Right ventricle myocardium superior (tissue), 1 donor: ENCODE data around the gene PRRX2. TPM values are rescaled to one million over a fixed set of nuclear protein-coding genes. Genes with fewer than 3 reads are reported as not detected.
"Not testable (repeated sequence)": the region's sequence is repeated elsewhere in the genome, so short reads cannot be mapped to it uniquely, and the experiment has no call there.

ENCODE experiments used
- ATAC-seq: fragments of 200-7000 bp; cut with Tn5 transposase; one replicate; pipeline ENCODE4 v1.9.1; 2020; ENCODE audit warnings: mild to moderate bottlenecking; ENCODE audit not compliant: poor library complexity
- DNase-seq: peaks from one replicate; pipeline ENCODE4 v3.0.0-alpha.2; 2020
- intact Hi-C: fragments of 100-400 bp; cut with DNase I; formaldehyde crosslinking; loops from one replicate; pipeline ENCODE4 v1.11.2; 2022
- total RNA-seq: library from RNA; stranded (reverse); fragmentation: NEBNext Ultra II Directional; extraction: Animal tissue kit (Norgen Biotek cat#: 25700); gene quantifications from one replicate; pipeline ENCODE4 v1.2.1, GENCODE V29; 2021
- donor health status: DM: no; HTN: yes; CAD: no; lungs with severe emphysema.

The PRRX2 gene
- total RNA-seq, 1 donor from 2014 or later, result 0.89 TPM

DNA sequence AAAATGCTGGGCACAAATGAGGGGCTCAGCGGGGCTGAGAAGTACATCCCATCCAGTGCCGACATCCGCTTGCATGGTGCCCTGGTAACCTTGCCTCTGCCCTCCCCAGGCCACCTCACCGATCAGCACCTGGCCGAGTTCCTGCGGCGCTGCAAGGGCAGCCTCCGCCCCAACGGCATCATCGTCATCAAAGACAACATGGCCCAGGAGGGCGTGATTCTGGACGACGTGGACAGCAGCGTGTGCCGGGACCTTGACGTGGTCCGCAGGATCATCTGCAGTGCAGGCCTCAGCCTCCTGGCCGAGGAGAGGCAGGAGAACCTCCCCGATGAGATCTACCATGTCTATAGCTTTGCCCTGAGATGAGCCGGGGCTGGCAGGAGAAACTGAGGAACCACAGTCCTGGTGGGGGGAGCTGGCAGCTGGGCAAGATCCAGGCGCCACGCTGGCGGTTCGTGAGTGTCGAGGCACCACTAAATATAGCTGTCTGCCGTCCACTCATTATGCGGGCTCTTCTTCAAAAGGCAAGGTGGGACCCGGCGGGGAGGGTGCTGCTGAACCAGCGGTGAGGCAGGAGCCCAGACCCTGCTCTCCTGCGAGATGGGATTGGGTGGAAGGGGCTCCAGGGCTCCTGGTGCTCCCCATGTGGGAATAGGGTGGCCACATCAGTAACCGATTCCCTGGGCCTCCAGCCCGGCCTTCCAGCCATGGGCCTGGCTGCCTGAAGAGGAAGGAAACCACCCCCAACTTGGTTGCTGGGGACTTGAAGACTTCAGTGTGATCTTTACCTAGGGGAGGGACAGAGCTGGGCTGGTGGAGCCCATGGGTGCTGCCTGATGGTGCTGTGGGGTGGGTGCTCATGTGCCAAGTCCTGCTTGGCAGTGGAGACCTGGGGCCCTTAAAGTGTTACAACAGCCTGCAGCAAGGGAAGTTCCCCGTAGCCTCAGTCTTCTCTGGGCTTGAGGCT is 30.1 kb upstream of the PRRX2 start:
- no peak for DNase-seq

DNA sequence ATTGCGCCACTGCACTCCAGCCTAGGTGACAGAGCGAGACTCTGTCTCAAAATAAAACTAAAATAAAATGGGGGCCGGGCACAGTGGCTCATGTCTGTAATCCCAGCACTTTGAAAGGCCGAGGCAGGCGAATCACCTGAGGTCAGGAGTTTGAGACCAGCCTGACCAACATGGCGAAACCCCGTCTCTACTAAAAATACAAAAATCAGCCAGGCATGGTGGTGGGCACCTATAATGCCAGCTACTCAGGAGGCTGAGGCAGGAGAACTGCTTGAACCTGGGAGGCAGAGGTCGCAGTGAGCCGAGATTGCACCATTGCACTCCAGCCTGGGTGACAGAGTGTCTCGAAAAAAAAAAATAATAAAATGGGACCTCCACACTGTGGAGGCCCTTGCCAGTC is 29.1 kb upstream of the PRRX2 start:
- DNase-seq, result not testable (repeated sequence)

More for the DNA sequence above, 30.1 kb upstream of the PRRX2 start:
- intact Hi-C loops, result no loop called here
- no peak for ATAC-seq

DNA sequence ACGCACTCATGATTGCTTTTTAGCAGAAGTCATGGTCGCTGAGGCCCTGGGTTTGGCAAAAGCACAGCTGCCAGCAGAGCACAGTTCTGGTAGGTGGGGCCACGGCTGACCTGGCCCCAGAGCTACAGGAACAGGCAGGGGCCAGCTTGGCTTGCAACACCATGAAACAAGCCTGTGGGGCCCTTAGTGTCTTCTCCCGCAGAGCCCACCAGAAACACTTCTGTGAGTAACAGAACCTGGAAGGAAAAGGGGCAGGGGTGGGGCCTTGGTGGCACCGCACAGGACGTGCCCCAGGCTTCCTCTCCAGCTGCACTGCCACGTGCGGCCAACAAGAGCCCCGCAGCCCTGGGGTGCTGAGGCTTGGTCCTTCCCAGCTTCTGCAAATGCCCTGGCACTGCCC is 28.3 kb upstream of the PRRX2 start:
- intact Hi-C loops, result no loop called here
- DNase-seq, result no peak

More for the DNA sequence above, 29.1 kb upstream of the PRRX2 start:
- ATAC-seq, intact Hi-C loops: not testable (repeated sequence)

DNA sequence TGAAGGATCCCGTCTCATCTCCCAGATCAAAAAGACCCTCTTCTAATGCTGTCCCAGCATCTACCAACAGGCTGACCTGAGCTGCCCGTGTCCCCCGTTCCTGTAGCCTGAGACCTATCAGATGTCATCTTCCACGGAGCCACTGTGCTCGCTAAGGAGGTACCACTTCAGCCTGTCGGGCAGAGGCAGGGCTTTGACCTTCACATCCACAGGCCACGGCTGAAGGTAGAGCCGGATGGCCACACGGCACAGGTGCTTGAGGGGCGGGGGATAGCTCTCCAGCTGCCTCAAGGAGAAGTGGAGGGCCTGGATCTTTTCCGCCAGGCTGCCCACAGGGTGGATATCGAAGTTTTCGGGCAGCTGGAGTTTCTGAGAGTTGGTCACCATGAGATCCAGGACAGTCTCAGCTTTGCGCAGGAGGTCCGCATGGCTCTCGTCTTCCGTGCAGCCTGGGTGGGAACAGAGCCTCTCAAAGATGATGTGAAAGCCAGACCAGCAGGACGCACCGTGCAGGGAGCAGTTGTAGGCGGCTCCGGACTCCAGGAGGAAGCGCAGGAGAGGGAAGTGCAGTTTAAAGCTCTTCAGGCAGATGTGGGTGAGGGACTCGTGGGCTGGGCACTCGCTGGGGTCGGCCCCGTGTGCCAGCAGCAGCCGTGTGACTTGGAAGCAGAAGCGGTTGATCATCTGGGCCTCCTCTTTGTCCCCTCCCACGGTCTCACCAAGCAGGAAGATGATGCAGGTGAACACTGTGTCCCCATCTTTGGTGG is 27.6 kb upstream of the PRRX2 start:
- ATAC-seq (no peak), DNase-seq (no peak)
- intact Hi-C loops, result no loop called here

More for the DNA sequence above, 28.3 kb upstream of the PRRX2 start:
- no peak for ATAC-seq

DNA sequence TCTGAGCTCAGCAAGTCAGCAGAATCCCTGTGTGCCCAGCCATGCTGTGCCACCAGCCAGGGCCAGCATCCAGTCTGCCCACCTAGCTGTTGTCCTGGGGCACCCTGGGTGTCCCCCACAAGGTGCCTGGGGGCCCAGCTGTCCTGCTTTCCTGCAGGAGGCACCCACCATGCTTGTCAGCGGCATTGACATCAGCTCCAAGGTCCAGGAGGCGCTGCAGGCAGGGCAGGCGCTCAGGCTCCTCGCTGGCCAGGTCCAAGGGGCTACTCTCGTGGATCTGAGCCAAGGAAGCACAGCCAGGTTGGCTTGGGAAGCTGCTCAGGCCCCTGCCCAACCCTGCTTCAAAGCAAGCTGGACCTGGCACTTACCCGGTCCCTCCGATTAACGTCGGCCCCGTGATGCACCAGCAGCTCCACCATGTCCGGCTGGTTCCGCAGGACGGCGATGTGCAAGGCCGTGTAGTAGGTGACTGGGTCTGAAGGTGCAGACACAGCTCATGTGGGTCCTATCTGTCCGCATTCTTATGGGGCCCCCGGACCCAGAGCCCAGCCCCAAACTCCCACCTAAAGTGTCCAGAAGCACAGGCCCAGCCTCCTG is 26.3 kb upstream of the PRRX2 start:
- ATAC-seq (no peak), DNase-seq (no peak)
- intact Hi-C loops, result no loop called here

DNA sequence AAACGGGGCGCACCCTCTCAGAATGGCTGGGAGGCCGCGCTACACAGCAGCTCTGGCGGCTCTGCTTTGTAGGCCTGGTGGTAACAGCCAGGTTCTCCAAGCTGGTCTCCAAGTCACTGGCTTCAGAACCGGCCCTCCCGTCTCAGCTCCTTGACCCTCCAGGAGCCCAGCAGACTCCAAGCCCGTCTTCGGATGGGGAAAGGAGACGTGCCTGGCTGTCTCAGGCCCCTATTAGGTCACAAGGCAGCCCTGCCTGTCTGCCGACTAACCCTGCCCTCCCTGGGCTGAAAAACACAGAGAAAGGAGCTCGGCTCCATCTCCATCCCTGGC is 25.7 kb upstream of the PRRX2 start:
- DNase-seq (no peak), ATAC-seq (no peak)
- intact Hi-C loops, result loop anchor here (5.0 kb wide), 1 partner anchor 143 kb away; no protein-coding TSS in a partner anchor

DNA sequence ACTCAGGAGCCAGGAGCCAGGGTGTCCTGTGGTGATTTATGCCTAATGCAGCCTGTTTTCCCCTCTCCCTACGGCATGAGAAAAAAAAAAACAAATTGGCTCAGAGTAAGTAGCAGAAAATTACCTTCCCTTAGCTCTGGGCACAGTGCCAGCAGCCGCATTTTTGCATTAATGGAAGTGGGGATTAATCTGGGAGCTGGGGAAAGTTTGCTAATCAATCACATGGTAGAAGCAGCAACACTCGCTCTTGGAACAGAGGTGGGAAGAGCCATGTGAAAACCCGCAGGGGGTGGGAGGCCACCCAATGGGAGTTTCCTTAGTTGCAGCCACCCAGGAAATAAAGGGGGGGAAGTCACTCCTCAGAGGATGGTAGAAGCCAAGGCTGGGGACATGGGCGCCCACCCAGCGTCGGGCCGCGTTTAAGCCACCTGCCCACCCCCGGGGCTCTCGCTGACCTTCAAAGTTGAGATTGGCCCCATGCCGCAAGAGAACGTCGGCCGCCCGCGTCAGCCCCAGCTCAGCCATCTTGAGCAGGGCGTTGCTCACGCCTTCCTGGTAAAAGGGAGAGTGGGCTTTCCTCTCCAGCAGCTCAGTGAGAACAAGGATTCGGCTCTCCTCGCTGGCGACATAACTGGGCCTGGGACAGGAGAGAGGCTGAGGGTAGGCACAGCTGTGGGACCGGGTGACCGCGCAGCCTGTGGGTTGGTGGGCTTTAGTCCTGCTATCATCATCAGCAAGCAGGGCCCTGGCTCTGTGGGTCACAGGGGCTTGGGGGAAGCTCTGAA is 25.2 kb upstream of the PRRX2 start:
- intact Hi-C loops, result loop anchor here (5.0 kb wide), 1 partner anchor 142 kb away; no protein-coding TSS in a partner anchor
- DNase-seq (no peak), ATAC-seq (no peak)

DNA sequence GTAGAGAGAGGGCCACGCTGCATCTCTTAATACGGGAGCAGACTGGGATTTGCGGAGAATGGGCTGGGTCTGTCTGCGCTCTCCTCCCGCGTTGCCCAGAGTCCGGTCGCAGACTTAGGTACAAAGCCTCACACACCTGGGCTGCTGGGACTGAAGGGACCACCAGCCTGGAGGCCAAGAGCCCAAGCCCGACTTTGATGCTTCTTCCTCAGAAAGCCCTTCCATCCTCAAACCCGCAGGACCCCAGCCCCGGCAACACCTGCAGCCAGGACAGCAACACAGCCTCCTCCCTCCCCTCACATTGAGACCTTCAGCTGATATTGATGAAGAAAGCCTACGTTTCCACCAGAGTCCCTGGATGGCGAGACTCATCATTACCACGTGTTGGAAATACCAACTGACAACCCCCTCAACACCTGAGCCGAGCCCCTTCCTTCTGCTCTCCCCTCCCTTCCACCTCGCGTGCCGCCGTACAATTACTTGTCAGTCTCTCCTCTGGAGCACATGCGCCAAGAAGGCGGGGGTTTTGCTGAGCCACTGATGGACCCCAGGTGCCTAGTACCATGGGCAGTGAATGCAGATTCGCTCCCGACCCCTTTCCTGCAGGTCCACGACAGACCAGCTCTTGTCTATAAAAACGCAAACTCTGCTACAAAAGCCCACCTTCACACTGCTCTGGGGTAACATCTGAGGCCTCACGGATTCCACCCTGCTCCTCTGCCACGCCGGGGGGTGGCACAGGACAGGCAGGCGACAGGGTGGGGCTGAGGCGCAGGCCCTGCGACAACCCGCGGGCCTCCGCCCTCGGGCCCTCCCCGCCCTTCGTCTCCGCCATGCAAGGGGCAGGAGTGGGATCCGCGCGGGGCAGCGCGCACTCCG is 24.3 kb upstream of the PRRX2 start:
- peak; percentile 1 for ATAC-seq
- intact Hi-C loops, result loop anchor here (5.0 kb wide), 1 partner anchor 141 kb away; no protein-coding TSS in a partner anchor
- DNase-seq, result no peak

DNA sequence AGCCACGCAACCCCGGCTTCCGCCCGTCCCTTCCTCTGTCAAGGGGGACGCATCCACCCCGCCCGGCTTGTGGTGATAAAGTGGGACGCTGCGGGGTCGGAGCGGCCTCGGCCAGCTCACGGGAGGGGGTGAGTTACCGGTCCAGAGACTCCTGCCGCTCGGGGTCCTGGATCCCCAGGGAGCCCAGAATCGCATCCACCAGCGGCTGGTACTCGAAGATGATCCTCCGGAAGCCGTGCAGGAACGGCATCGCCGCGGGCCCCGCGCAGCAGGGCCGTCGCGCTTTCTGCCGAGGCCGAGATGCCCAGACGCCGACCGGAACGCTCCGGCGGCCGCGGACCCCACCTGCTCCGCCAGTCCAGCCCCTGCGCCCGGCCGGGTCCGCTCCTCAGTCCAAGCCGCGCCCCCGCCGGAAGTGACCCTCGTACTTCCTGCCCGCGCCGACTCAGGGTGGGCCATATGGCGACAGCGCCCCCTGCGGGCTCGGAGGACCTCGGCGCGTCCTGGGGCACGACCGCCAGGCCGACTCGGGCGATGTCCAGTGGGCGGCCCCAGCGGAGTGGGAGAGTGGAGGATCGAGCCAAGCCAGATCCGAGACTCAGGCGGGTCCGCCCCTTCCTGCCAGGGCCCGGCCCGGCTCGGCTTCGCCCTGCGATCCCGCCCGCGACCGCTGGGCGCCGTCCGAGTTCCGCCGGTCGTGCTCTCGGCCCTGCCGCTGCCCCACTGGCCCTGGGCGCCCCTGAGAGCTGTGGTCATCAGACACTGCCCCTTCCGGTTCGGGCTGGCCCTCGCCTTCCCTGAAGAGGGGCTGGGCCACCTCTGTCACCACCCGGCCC is 23.5 kb upstream of the PRRX2 start, which contains the start of gene ASB6:
TSS of gene ASB6 (minus strand) at position 402 of the 836 bp plus-strand sequence. CDS start at position 250, 152 bp downstream.
- ATAC-seq, result peak; percentile 94
- peak; percentile 98 for DNase-seq
- intact Hi-C loops, result loop anchor here (5.0 kb wide), 1 partner anchor 140 kb away; no protein-coding TSS in a partner anchor

DNA sequence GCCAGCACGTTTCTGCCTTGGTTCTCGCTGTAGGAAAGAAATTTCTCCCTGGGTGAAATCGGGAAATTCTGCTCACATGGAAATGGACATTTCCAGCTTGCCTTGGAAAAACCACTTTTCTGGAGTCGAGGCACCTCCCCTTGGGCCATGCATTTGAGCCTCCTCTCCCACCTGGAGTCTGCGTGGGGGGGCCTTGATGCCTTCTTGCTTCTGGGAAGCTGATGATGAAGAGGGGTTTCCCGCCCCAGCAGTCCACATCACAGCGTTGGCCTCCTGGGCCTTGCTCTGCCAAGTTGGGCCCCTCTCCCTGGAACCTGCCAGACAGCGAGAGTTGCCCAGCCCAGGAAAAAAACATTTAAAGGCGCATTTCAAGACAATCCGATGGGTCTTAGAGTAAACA is 21.7 kb upstream of the PRRX2 start:
- no peak for ATAC-seq
- intact Hi-C loops, result loop anchor here (5.0 kb wide), 1 partner anchor 139 kb away; no protein-coding TSS in a partner anchor
- no peak for DNase-seq

DNA sequence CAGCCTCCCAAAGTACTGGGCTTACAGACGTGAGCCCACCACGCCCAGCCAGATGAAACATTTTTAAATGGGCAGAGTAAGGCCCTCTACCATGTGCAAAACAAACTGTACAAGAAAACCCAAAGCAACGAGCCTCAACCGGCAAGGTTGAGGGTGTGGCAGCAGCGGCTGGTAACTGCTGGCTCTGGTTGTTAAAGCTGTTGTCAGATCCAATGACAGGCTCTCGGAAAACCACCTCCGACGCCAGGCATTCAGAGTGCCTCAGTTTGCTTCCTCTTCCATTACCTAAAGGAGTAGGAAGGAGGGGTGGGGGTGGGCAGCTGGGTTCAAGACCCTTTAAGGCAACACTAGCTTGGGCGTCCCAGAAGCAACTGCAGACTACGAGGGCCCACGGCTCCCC is 21.1 kb upstream of the PRRX2 start:
- no peak for DNase-seq
- intact Hi-C loops, result loop anchor here (5.0 kb wide), 1 partner anchor 138 kb away; no protein-coding TSS in a partner anchor
- ATAC-seq, result no peak

DNA sequence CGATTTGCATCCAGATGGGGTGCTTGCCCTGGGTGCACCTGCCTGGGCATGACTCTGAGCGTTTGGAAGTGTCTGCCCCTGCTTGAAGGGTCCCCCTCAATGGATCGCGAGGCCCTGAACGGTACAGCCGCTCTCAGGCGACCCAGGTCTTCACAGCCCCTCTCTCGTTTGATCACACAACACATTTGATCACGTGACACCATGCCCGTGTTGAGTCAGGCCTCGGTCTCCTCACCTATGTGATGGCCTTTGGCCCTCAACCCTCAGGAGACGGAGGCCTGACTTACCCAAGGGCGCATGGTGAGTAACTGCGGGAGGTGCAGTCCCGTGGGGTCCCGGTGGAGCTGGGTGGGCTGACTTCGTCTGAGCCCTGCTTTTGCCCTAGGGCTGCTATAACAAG is 20.5 kb upstream of the PRRX2 start:
- ATAC-seq, result no peak
- DNase-seq, result no peak

DNA sequence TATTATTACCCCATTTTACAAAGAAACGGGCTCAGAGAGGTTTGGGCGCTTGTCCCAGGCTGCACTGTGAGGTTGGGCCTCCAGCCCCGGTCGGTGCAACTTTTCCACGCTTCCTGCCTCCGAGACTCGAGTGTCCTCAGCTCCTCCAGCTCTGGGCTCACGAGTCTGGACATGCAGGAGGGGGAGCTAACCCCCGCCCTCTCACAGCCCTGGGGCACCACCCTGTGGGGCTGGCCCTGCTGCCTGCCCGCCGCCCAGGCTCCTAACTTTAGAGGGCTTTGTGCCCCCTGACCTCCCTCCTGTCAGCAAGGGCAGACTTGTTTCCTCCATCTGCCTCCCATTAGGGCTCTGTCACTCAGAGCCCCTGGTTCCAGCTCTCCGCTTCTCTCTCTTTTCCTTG is 19.2 kb upstream of the PRRX2 start:
- DNase-seq, result no peak
- intact Hi-C loops, result no loop called here

More for the DNA sequence above, 20.5 kb upstream of the PRRX2 start:
- intact Hi-C loops, result loop anchor here (5.0 kb wide), 1 partner anchor 137 kb away; no protein-coding TSS in a partner anchor

DNA sequence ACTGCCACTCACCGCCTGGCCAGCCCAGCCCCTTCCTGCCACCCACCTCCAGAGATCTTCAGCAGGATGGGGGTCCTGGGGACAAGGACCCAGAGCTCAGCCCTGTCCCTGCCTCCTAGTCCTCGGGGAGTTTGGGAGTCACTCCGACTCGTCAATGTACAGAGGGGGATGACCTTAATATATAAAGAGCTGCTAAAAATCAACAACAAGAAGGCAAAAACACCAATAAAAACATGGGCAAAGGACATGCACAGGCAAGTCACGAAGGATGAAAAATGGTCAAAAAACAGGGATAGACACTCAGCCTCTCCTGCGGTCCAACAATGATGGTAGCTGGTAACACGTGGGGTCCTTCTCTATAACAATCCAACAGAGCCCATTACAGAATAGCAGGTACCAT is 18.8 kb upstream of the PRRX2 start:
- intact Hi-C loops, result no loop called here
- no peak for ATAC-seq
- DNase-seq, result no peak

More for the DNA sequence above, 19.2 kb upstream of the PRRX2 start:
- ATAC-seq, result no peak

DNA sequence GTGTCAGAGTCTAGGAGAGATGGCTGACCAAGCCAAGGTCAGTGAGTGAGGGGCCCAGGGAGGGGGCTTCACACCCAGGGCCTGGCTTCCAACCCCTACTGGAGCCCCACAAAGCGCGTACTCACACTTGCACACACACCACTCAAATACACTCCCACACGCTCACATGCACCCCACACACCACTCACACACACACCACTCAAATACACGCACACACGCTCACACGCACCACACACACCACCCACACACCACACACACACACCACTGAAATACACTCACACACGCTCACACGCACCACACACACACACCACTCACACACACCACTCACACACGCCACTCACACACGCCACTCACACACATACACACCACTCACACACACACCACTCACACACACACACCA is 17.8 kb upstream of the PRRX2 start:
- intact Hi-C loops, result no loop called here
- DNase-seq (no peak), ATAC-seq (no peak)

DNA sequence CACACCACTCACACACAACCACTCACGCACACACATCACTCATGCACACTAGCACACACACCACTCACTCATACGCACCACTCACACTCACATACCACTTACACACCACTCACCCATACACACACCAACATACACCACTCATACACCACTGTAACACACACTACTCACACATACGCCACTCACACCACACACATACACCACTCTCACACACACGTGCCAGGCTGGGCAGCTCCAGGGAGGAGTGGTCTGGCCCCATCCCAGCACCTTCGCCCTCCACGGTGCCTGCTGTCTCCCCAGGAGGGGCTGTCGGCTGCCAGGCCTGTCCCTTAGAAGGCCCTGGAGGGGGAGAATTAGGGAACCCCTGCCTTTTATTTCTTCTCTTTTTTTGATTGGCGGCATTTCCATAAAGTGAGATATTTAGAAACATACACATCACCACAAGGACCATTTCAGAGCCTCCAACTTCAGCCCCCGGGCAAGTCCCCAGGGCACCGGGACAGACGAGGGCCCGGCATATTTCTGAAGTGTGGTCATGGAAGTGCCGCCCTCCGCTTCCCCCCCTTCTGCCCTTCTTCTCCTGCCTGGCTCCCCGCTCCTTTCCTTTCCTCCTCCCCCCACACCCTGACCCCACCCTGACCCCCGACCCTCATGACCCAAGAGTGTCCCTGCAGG is 17.2 kb upstream of the PRRX2 start:
- ATAC-seq, result no peak
- intact Hi-C loops, result no loop called here
- DNase-seq, result no peak
